ENCODE results near the gene ZNF618. TPM values are rescaled to one million over a fixed set of nuclear protein-coding genes. Genes with fewer than 3 reads are reported as not detected.

ZNF618 gene
- polyA plus RNA-seq, 3 donors: 42.8 to 47.0 (median 46.5) TPM

GRCh38 chr9:113966394-113966793, 90.3 kb downstream of the ZNF618 start:
- DNase-seq (ENCODE audit: extremely low read depth in 1 of 11, low read depth in 9 of 11, low spot score in 4 of 11): no peak

DNA sequence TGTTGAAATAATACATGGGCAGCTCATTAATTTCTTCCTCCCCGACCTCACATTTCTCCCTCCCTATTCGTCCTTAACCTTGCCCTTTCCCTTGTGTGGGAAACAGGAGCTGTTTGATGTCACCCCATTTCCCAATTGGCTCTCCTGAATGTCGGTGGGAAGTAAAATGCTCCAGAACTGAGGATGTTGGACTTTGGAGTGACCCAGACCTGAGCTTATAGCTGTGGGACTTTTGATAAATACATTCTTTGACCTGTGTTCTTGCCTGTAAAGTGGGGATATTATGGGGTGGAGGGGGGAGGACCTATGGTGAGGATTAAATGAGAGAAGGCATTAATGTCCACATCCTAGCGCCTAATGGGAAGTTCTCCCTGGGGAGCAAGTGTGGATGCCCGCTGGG, 91.3 kb downstream of the ZNF618 start:
- no peak for DNase-seq (ENCODE audit: extremely low read depth in 1 of 11, low read depth in 9 of 11, low spot score in 4 of 11)

DNA sequence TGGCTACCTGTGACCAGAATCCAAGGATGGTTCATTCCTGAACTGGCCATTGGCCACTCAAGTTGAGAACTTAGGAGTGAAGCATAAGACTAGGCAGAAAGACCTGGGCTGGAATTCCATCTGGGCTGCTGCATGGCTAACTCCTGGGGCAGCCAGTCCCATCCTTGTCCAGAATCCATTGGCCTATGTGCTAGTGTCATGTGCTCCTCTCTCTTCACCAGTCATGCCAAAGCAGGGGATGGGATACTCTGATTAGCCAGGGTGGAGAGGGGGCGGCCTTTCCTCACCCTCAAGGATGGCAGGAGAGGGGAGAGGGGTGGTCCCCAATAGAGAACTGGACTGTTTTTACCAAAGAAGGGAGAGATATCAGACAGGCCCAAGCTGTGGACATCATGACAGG, 93.2 kb downstream of the ZNF618 start:
- no peak for DNase-seq (ENCODE audit: extremely low read depth in 1 of 11, low read depth in 9 of 11, low spot score in 4 of 11)

GRCh38 chr9:113973226-113973625, 97.1 kb downstream of the ZNF618 start:
- no peak for DNase-seq (ENCODE audit: extremely low read depth in 1 of 11, low read depth in 9 of 11, low spot score in 4 of 11)

GRCh38 chr9:113973963-113974413, 97.9 kb downstream of the ZNF618 start:
- DNase-seq (ENCODE audit: extremely low read depth in 1 of 11, low read depth in 9 of 11, low spot score in 4 of 11): no peak

DNA sequence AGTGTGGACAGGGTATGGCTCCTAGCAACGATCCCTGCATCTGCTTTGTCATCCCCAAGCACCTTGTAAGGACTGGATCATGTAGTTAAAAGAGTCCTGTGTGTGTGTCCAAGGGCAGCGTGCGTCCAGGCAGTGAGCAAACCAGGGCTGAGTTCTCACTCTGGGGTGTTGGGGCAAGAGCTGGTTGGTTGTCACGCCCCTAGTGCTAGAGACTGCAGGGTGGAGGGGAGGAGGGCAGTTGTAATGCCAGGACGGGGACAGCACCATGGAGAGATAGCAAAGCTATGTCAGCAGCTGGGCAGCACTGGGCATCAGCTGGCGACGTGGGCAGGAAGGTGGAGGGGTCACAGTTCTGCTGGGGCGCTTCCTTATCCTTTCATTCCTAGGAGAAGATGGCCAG, 100.8 kb downstream of the ZNF618 start:
- DNase-seq (ENCODE audit: extremely low read depth in 1 of 11, low read depth in 9 of 11, low spot score in 4 of 11): no peak

DNA sequence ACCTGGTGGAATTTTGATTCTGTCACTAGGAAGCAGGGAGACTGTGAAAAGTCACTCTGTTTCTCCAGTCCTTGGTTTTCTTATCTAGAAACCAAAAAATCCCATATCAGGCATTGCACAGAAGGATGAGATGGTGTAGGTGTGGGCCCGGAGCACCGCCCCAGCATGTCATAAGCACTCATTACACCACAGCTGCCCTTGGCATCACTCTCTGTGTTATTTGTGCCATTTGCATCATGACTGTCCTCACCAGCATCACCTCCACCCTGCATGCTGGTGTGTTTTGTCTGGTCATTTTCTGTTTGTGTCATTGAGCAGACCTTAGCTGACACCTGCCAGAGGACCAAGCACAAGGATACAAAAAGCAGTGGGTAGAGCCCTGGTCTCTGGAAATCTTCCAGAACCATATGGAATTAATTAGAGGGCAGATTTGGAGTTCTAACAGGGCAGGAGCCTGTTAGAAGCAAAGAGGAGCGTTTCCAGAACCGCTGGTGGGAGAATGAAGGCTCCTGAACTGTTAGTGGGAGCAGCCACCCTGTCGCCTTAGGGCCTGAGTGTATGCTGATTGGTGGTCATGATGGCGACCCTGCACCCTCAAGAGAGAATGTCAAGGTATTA, 102.7 kb downstream of the ZNF618 start:
- no peak for DNase-seq (ENCODE audit: extremely low read depth in 1 of 11, low read depth in 9 of 11, low spot score in 4 of 11)

DNA sequence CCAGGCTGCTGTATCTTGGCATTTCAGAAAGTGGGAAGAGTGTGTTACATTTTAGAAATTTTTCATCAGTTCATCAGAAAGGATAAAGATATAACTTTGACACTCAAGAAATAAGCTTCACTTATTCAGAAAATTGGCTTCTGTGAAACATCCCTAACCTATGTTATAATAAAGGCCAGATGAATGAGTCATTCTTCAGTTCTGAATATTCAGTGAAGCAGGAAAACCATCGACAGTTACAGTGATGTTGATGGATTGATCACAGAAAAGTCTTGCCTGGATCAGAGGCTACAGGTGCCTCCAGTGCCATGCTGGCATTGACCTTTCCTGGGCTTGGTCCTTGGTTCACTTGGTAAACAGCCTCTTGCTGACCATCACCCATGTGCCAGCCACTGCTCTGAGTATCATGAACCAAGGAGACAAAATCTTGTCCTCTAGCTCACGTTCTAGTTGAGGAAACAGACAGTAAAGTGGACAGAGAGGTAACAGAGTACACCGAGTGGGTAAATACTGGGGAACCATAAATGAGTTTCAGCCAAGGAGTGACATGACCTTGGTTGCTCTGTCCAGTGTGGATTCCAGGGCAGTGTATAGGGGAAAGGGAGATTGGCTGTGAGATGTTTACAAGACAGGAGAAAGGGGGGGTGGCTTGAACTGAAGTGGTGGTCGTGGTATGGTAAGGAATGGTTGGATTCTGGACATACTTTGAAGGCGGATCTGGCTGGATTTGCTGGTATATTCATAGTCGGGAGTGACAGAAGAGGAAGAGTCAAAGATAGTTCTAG, 103.4 kb downstream of the ZNF618 start:
- DNase-seq (ENCODE audit: extremely low read depth in 1 of 11, low read depth in 9 of 11, low spot score in 4 of 11): no peak

- no peak for DNase-seq (ENCODE audit: extremely low read depth in 1 of 11, low read depth in 9 of 11, low spot score in 4 of 11)
Measured at GRCh38 chr9:113984639-113985380, 108.7 kb downstream of the ZNF618 start.

GRCh38 chr9:113985968-113986585, 110.0 kb downstream of the ZNF618 start:
- no peak for DNase-seq (ENCODE audit: extremely low read depth in 1 of 11, low read depth in 9 of 11, low spot score in 4 of 11)

GRCh38 chr9:113986931-113987330, 110.8 kb downstream of the ZNF618 start:
- DNase-seq (ENCODE audit: extremely low read depth in 1 of 11, low read depth in 9 of 11, low spot score in 4 of 11): no peak

- DNase-seq (ENCODE audit: extremely low read depth in 1 of 11, low read depth in 9 of 11, low spot score in 4 of 11): no peak
Measured at GRCh38 chr9:113987526-113987925, 111.4 kb downstream of the ZNF618 start.

- no peak for DNase-seq (ENCODE audit: extremely low read depth in 1 of 11, low read depth in 9 of 11, low spot score in 4 of 11)
Measured at GRCh38 chr9:113988385-113989016, 112.4 kb downstream of the ZNF618 start.

GRCh38 chr9:113989017-113989713, 113.1 kb downstream of the ZNF618 start:
- DNase-seq (ENCODE audit: extremely low read depth in 1 of 11, low read depth in 9 of 11, low spot score in 4 of 11): no peak

GRCh38 chr9:113989714-113990569, 113.8 kb downstream of the ZNF618 start:
- no peak for DNase-seq (ENCODE audit: extremely low read depth in 1 of 11, low read depth in 9 of 11, low spot score in 4 of 11)

GRCh38 chr9:113990570-113990907, 114.4 kb downstream of the ZNF618 start:
- DNase-seq (ENCODE audit: extremely low read depth in 1 of 11, low read depth in 9 of 11, low spot score in 4 of 11): no peak

- no peak for DNase-seq (ENCODE audit: extremely low read depth in 1 of 11, low read depth in 9 of 11, low spot score in 4 of 11)
Measured at GRCh38 chr9:113990975-113991471, 114.9 kb downstream of the ZNF618 start.

DNA sequence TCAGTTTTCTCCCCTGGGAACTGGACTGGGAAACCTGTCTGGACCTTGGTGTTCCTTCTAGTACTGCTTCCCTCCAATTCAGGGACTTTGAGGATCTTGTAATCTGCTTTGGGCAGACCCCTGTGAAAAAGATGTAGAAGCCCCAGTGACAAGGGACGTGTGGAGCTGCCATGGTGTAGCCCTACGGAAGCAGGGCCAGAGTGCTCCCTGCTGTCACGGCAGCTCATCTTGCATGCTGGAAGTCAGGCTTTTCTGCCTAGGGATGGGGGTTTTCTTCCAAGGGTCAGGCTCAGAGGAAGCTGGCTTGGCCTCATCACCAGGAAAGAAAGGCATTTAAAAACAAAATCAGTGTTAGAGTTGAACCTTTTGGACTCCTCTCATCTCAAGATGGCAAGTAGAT, 115.6 kb downstream of the ZNF618 start:
- DNase-seq (ENCODE audit: extremely low read depth in 1 of 11, low read depth in 9 of 11, low spot score in 4 of 11): no peak
